HepG2 (cell line): ENCODE results near the gene TNFAIP2.

Experiments used
- CTCF ChIP-seq: sonication (generic); formaldehyde crosslinking; IDR thresholded peaks from 2 replicates; pipeline ENCODE4 v1.5.0; 2020; ENCODE audit warnings: mild to moderate bottlenecking, missing genetic modification reagents, moderate library complexity
- GTF2F1 ChIP-seq: fragments of 150-350 bp; IDR thresholded peaks from 2 replicates; pipeline ENCODE4 v1.6.1; 2014; ENCODE audit warnings: low read length

GRCh38 chr14:103161054-103161397 lies 37.8 kb downstream of the TNFAIP2 start:
- TF ChIP-seq GTF2F1 (no peak), CTCF (CRISPR knock-in tag) (no peak)
